GM19395 (cell line): Measurements from ENCODE around the gene ADGRB3.
A peak's percentile ranks its signal among the peaks of the same experiment; 100 is the strongest.
"Not testable (repeated sequence)": the region's sequence is repeated elsewhere in the genome, so short reads cannot be mapped to it uniquely, and the experiment has no call there.

Source experiments
- ATAC-seq: cut with Tn5 transposase; IDR thresholded peaks from one replicate; pipeline ENCODE4 v1.9.1; 2021; ENCODE audit warnings: mild to moderate bottlenecking, moderate library complexity; ENCODE audit not compliant: unreplicated experiment

ADGRB3 gene

GRCh38 chr6:69202768-69203167, 567.7 kb downstream of the ADGRB3 start:
- no peak for ATAC-seq

GRCh38 chr6:69216127-69216526, 581.0 kb downstream of the ADGRB3 start:
- no peak for ATAC-seq

DNA sequence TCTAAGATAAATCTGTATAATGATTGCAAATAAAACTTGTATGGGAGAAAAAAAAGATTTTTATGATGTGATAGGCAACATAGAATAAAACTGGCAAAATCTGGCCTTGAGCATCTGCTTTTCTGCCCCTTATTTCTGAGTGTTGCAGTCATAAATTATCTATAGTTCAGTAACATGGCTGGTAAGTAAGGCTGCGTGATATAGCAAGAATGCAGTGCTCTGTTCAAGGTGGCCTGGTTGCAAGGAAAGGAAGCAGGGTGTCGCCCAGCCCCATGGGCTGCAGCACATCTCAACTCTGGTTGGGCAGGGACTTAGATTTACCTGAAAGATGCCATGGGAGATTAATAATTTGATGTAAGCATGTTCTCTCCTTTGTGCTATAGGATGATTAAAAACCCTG, 582.3 kb downstream of the ADGRB3 start:
- ATAC-seq: no peak

- no peak for ATAC-seq
These were observed 585.3 kb downstream of the ADGRB3 start for GRCh38 chr6:69220375-69220774.

- no peak for ATAC-seq
These were observed 596.9 kb downstream of the ADGRB3 start for GRCh38 chr6:69232008-69232407.

GRCh38 chr6:69232496-69232895, 597.4 kb downstream of the ADGRB3 start:
- ATAC-seq: peak; percentile 28

DNA sequence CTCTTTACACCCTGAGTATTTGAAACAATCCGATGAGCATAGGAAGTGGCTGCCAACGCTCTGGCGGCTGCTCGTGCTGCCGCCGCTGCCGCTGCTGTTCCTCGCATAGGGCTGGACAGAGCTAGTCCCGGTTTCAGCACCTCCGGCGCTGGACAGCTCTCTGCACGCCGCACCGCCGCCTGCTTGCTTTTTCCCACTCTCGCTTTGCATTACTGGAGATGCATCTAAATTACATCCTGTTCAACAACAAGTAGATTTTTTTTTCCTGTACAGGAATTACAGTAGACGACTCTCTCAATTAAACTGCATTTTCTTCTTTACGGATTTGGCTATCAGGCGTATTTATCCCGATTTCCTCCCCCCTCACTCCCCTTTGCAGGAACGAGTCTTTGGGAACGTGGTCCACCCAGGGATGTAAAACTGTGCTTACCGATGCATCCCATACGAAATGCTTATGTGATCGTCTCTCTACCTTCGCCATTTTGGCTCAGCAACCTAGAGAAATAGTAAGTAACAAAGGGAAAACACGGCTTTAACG, 597.9 kb downstream of the ADGRB3 start:
- peak; percentile 96 for ATAC-seq

GRCh38 chr6:69238067-69238466, 603.0 kb downstream of the ADGRB3 start:
- no peak for ATAC-seq

DNA sequence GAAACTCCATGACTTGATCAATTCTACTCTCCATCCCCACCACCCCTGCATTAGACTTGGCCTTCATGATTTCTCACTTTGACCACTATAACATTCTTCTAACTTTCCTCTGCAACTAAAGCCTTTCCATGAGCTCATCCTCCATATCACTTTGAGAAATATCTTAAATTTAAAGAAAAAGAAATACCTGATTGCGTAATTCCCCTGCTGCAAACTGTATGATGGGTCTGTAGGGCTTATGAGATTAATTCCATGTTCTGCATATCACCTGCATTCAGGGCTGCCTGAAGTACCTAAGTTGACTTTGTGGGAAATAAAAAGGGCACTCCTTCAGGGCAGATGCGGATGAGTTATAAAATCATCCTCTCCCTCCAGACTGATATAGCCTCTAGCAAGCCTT, 611.9 kb downstream of the ADGRB3 start:
- no peak for ATAC-seq

DNA sequence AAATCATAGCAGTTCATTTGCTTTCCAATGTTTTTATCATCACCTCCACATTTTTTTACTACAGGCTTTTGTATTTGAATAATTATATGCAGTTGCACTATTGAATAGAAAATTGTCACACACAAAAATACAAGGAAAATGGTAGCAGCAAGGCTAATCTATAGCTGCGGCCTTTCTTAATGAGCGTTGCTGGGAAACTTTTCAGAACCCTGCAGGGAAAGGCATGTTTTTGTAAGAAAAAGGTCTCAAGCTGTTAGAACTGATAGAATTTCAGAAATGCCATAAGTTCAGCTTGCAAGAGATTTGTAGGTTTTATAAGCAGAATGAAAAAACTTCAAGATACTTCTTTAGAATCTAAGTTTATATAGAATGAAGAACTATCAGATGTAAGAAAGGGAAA, 625.9 kb downstream of the ADGRB3 start:
- no peak for ATAC-seq

DNA sequence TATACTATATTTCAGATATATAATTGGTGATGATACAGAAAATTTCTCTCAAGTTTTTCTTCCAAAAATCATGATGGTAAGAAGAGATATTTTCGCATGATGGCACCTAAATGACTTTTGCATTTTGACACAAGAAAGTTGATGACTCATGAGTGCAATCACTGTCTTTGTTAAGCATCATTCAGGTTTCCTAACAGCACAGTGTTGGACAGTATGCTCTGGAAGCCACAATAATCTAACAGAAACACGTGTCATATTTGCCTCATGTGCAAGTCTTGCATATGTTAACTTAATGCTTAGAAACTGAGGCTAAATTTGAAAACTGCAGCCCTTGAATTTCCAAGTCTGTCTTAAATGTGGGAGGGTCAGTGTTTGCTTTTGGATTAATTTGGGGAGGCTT, 628.2 kb downstream of the ADGRB3 start:
- no peak for ATAC-seq

- ATAC-seq: no peak
These were observed 630.0 kb downstream of the ADGRB3 start for GRCh38 chr6:69265090-69265489.

DNA sequence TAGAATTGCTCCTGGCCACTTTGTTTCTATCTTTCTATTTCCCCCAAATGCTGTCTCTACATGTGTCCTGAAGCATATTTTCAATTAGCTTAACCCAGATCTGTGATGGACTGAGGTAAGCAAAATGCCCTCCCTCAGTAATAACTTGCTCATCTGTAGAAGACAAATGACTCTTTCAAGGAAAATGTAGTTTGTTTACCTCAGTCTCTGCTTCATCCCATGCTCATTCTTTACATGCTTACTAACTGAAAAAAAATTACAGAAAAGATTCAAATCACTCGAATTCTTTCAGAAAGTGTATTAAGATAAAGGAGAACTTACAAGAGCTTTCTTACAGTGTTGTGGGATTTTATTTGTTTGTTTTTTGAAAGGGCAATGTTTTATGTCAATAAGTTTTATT, 630.6 kb downstream of the ADGRB3 start:
- ATAC-seq: no peak

DNA sequence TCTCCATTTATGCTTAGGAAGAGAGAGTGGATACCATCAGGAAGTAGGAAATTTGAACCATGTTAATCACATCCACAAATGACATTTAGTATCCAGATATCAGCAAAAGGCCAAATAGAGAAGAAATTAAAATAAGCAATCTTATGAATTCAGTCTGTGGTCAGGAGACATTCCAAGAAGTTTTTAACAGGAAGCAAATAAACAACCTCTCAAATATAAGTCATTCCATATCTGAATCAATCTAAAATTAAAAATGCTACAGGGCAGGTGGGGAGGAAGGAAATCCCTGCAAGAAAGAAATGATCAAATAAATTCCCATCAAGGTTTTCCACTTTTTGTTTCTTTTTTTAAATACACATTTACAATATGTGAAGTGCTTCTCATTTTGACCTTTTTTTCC, 641.1 kb downstream of the ADGRB3 start:
- no peak for ATAC-seq

GRCh38 chr6:69279805-69280204, 644.7 kb downstream of the ADGRB3 start:
- ATAC-seq: no peak

DNA sequence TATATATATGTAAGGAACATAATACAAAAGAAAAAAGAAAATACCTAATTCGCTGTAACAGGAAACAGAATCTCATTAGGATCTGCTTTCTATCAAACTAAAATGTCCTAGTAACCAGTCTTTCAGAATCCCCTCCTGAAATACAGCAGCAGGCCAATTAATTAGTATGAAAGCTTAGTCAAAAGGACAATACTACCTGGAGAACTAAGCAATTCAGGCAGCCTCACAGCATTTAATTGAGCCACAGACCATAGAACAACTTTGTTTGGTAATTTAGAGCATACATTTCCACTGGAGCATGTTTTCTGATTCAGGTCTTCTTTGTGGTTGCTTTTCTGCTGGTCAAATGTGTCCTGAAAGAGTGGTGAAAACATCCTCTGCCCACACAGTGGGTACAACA, 645.8 kb downstream of the ADGRB3 start:
- ATAC-seq: no peak

- ATAC-seq: no peak
These were observed 649.2 kb downstream of the ADGRB3 start for GRCh38 chr6:69284176-69284730.

- peak; percentile 52 for ATAC-seq
These were observed 650.0 kb downstream of the ADGRB3 start for GRCh38 chr6:69285054-69285453.

GRCh38 chr6:69286331-69286730, 651.2 kb downstream of the ADGRB3 start:
- ATAC-seq: no peak

GRCh38 chr6:69288198-69288597, 653.1 kb downstream of the ADGRB3 start:
- ATAC-seq: not testable (repeated sequence)

- no peak for ATAC-seq
These were observed 654.8 kb downstream of the ADGRB3 start for GRCh38 chr6:69289689-69290495.

DNA sequence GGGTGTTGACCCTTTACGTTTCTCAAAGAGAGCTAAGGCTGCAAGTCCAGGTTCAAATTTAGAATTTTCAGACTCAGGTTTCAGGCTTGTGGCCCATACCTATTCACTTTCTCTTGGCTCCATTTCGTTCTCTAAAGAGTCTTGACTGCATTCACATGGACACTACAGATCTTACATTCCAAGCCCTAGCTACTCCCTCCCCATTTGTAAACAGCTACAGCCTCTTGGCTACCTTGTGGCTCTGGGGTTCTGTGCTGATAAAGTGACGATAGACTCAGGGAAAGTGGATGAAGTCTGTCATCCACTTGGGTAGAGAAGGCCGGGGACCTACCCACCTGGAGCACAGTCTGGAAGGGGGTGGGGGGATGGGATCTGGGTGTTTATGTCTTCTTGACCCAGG, 658.4 kb downstream of the ADGRB3 start:
- ATAC-seq: no peak
